Esophagus squamous epithelium (tissue), 4 donors: ENCODE measurements around the gene PPP1R36.

Experiments
- POLR2A ChIP-seq, 4 donors: fragments of 450-650 bp; IDR thresholded peaks; one replicate each; pipeline ENCODE4 v1.6.1; 2017; ENCODE audit warnings: antibody characterized with exemption in 4 of 4, mild to moderate bottlenecking in 4 of 4, moderate library complexity in 3 of 4
- TF ChIP-seq, protein P1 (sequence below), 6 experiments: fragments of 450-650 bp in 4 of 6; fragments of 200-600 bp in 2 of 6; sonication (generic) in 2 of 6; IDR thresholded peaks; one replicate each; pipeline ENCODE4 v1.5.1; 2016 to 2019; ENCODE audit warnings: antibody characterized with exemption in 6 of 6, mild to moderate bottlenecking in 4 of 6, moderate library complexity in 4 of 6

DNA sequence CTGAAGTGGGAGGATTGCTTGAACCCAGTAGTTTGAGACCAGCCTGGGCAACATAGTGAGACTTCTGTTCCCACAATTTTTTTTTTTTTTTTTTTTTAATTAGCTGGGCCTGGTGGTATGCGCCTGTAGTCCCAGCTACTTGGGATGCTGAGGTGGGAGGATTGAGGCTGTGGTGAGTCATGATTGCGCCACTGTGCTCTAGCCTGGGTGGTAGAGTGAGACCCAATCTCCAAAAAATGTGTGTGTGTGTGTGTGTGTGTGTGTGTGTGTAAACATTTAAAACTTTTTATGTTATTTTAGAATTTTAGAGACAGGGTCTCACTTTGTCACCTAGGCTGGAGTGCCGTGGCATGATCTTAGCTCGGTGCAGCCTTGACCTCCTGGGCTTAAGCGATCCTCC is 6.8 kb downstream of the PPP1R36 start:
- TF ChIP-seq POLR2A (IDR thresholded peaks at IDR 0.05): no peak
- TF ChIP-seq, protein P1, sequence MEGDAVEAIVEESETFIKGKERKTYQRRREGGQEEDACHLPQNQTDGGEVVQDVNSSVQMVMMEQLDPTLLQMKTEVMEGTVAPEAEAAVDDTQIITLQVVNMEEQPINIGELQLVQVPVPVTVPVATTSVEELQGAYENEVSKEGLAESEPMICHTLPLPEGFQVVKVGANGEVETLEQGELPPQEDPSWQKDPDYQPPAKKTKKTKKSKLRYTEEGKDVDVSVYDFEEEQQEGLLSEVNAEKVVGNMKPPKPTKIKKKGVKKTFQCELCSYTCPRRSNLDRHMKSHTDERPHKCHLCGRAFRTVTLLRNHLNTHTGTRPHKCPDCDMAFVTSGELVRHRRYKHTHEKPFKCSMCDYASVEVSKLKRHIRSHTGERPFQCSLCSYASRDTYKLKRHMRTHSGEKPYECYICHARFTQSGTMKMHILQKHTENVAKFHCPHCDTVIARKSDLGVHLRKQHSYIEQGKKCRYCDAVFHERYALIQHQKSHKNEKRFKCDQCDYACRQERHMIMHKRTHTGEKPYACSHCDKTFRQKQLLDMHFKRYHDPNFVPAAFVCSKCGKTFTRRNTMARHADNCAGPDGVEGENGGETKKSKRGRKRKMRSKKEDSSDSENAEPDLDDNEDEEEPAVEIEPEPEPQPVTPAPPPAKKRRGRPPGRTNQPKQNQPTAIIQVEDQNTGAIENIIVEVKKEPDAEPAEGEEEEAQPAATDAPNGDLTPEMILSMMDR (IDR thresholded peaks at IDR 0.05): no peak
